ENCODE results near the gene CBX1.

DNA sequence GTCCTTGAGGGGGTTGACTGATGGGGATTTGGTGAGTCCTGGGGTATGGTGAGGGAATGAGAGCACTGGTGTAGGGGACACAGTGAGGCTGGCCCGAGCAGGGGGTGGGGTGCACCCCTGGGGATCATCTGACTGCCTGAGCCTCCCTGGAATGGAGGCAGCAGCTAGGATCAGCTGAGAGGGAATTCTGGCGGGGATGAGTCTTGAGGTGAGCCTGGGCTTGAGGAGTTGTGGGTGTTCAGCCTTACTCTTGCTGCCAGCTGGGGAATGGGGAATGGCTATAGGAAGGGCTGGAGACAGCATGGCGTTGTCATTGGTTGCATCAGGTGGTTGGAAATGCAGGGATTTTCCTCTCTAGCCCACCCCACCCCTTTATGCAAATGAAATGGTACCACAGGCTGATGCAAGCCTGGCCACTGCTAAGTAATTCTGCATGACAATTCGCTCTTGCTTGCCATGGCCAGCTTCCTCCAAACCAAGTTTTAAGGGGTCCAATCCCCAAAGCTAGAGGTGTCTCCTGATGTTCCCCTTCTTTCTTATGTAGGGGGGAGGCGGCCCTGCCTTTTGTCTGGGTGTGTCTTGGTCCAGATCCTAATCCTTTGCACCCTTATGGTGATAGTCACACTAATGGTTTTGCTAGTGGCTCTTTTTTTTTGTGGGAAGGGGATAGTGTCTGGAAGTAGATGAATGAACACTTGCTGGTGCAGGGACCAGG is 45.6 kb downstream of the CBX1 start:
- TF ChIP-seq, protein P1, sequence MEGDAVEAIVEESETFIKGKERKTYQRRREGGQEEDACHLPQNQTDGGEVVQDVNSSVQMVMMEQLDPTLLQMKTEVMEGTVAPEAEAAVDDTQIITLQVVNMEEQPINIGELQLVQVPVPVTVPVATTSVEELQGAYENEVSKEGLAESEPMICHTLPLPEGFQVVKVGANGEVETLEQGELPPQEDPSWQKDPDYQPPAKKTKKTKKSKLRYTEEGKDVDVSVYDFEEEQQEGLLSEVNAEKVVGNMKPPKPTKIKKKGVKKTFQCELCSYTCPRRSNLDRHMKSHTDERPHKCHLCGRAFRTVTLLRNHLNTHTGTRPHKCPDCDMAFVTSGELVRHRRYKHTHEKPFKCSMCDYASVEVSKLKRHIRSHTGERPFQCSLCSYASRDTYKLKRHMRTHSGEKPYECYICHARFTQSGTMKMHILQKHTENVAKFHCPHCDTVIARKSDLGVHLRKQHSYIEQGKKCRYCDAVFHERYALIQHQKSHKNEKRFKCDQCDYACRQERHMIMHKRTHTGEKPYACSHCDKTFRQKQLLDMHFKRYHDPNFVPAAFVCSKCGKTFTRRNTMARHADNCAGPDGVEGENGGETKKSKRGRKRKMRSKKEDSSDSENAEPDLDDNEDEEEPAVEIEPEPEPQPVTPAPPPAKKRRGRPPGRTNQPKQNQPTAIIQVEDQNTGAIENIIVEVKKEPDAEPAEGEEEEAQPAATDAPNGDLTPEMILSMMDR (IDR thresholded peaks at IDR 0.05): no peak
- TF ChIP-seq POLR2A (IDR thresholded peaks at IDR 0.05): no peak

All from testis (tissue), 2 donors.